Mesenchymal stem cell (in vitro differentiated cells and primary cell): Measurements from ENCODE around the gene SPATS2.

Source experiments
- DNase-seq: peaks from one replicate; pipeline ENCODE4 v3.0.0-alpha.2; 2013
- H2AFZ ChIP-seq: one replicate; pipeline ENCODE4 v1.6.1; 2013; ENCODE audit warnings: low read depth, mild to moderate bottlenecking, control low read depth, inconsistent platforms, low read length, moderate library complexity
- H2AK5ac ChIP-seq: 2 replicates; pipeline ENCODE4 v1.6.1; 2013; ENCODE audit warnings: low read length, moderate library complexity, mild to moderate bottlenecking, inconsistent platforms; ENCODE audit not compliant: severe bottlenecking
- H2BK120ac ChIP-seq: one replicate; pipeline ENCODE4 v1.6.1; 2013; ENCODE audit warnings: low read depth, mild to moderate bottlenecking, inconsistent platforms, low read length, moderate library complexity
- H2BK12ac ChIP-seq, 2 experiments: one replicate each; pipeline ENCODE4 v1.6.1; 2013; ENCODE audit warnings: inconsistent platforms in 2 of 2, low read length in 2 of 2, mild to moderate bottlenecking in 2 of 2, moderate library complexity in 2 of 2, control low read depth in 1 of 2
- H2BK15ac ChIP-seq: one replicate; pipeline ENCODE4 v1.6.1; 2013; ENCODE audit warnings: mild to moderate bottlenecking, low read depth, inconsistent platforms; ENCODE audit not compliant: poor library complexity, severe bottlenecking
- H2BK5ac ChIP-seq: 2 replicates; pipeline ENCODE4 v1.6.1; 2013; ENCODE audit warnings: low read depth, mild to moderate bottlenecking, low read length, control low read depth, inconsistent platforms; ENCODE audit not compliant: poor library complexity, severe bottlenecking
- H3K14ac ChIP-seq, 2 experiments: one replicate each; pipeline ENCODE4 v1.6.1; 2013; ENCODE audit warnings: inconsistent platforms in 2 of 2, low read length in 2 of 2, control low read depth in 1 of 2, mild to moderate bottlenecking in 1 of 2, moderate library complexity in 1 of 2
- H3K18ac ChIP-seq, 2 experiments: one replicate each; pipeline ENCODE4 v1.6.1; 2013; ENCODE audit warnings: inconsistent platforms in 2 of 2, low read length in 2 of 2, control low read depth in 1 of 2, low read depth in 1 of 2, mild to moderate bottlenecking in 1 of 2
- H3K23ac ChIP-seq, 2 experiments: one replicate each; pipeline ENCODE4 v1.6.1; 2013; ENCODE audit warnings: inconsistent platforms in 2 of 2, low read length in 2 of 2, mild to moderate bottlenecking in 2 of 2, moderate library complexity in 2 of 2, control low read depth in 1 of 2
- H3K27ac ChIP-seq: 2 replicates; pipeline ENCODE4 v1.5.1; 2013; ENCODE audit warnings: mild to moderate bottlenecking, moderate library complexity, low read length, control low read depth, inconsistent platforms; ENCODE audit not compliant: poor library complexity, severe bottlenecking
- H3K27me3 ChIP-seq, 2 experiments: 2 replicates each; pipeline versions ENCODE4 v1.6.1 to v1.7.0; 2013; ENCODE audit warnings: low read length in 2 of 2, mild to moderate bottlenecking in 2 of 2, moderate library complexity in 2 of 2, control low read depth in 1 of 2, inconsistent platforms in 1 of 2; ENCODE audit not compliant: control insufficient read depth in 1 of 2, insufficient read depth in 1 of 2
- H3K36me3 ChIP-seq, 2 experiments: 2 replicates each; pipeline versions ENCODE4 v1.6.1 to v1.7.0; 2013; ENCODE audit warnings: low read length in 2 of 2, control low read depth in 1 of 2, inconsistent platforms in 1 of 2, low read depth in 1 of 2, mild to moderate bottlenecking in 1 of 2; ENCODE audit not compliant: insufficient read depth in 2 of 2, control insufficient read depth in 1 of 2
- H3K4ac ChIP-seq, 2 experiments: one replicate each; pipeline ENCODE4 v1.6.1; 2013; ENCODE audit warnings: inconsistent platforms in 2 of 2, low read length in 2 of 2, mild to moderate bottlenecking in 2 of 2, moderate library complexity in 2 of 2, control low read depth in 1 of 2, low read depth in 1 of 2
- H3K4me1 ChIP-seq: 2 replicates; pipeline ENCODE4 v1.6.1; 2013; ENCODE audit warnings: low read depth, low read length, control low read depth; ENCODE audit not compliant: control insufficient read depth, insufficient read depth
- H3K4me2 ChIP-seq: 2 replicates; pipeline ENCODE4 v1.6.1; 2013; ENCODE audit warnings: low read length, mild to moderate bottlenecking, inconsistent platforms; ENCODE audit not compliant: poor library complexity, severe bottlenecking
- H3K4me3 ChIP-seq, 2 experiments: 2 replicates each; pipeline versions ENCODE4 v1.5.1 to v1.7.0; 2013; ENCODE audit warnings: low read length in 2 of 2, mild to moderate bottlenecking in 2 of 2, control low read depth in 1 of 2, low read depth in 1 of 2; ENCODE audit not compliant: insufficient read depth in 1 of 2
- H3K79me1 ChIP-seq: replicated peaks from 2 replicates; pipeline ENCODE4 v1.6.1; 2013; ENCODE audit warnings: mild to moderate bottlenecking, control low read depth, low read length, inconsistent platforms; ENCODE audit not compliant: poor library complexity, severe bottlenecking
- H3K9ac ChIP-seq: 2 replicates; pipeline ENCODE4 v1.7.0; 2013; ENCODE audit warnings: mild to moderate bottlenecking, low read length, moderate library complexity
- H3K9me3 ChIP-seq: 2 replicates; pipeline ENCODE4 v1.7.0; 2013; ENCODE audit warnings: mild to moderate bottlenecking, low read length; ENCODE audit not compliant: control insufficient read depth
- H4K8ac ChIP-seq: one replicate; pipeline ENCODE4 v1.6.1; 2013; ENCODE audit warnings: inconsistent platforms, mild to moderate bottlenecking, low read length, moderate library complexity
- H4K91ac ChIP-seq: one replicate; pipeline ENCODE4 v1.6.1; 2013; ENCODE audit warnings: mild to moderate bottlenecking, low read length, inconsistent platforms
- WGBS: methylation state at CpG from one replicate; pipeline ENCODE4 v1.1.7; 2013; ENCODE audit warnings: mixed read lengths; 5-methylcytosine and 5-hydroxymethylcytosine counted together

The SPATS2 gene

GRCh38 chr12:49347311-49348193 is 19.7 kb upstream of the SPATS2 start:
- peak; percentile 73 for DNase-seq
- Histone ChIP-seq H2BK15ac (no peak overlapping the region), H3K79me1 (no peaks in the 10 kb centered on the region), H3K23ac (no peak overlapping the region), H2BK120ac (no peak overlapping the region), H3K4ac (no peak overlapping the region), H2AK5ac (no peak overlapping the region), H4K8ac (no peak overlapping the region), H4K91ac (no peak overlapping the region), H3K4me3 (peak overlapping the region in 1 of 2 experiments; percentile 58), H2AFZ (no peak overlapping the region), H3K9ac (no peak overlapping the region), H3K14ac (no peak overlapping the region), H3K36me3 (peaks cover 0 to 6% of the 10 kb centered on the region in 2 experiments), H2BK12ac (peak overlapping the region in 1 of 2 experiments; percentile 18), H3K27ac (no peak overlapping the region), H3K4me2 (peak overlapping the region; percentile 90), H3K18ac (no peak overlapping the region), H2BK5ac (no peak overlapping the region), H3K4me1 (peaks cover 45% of the 10 kb centered on the region), H3K27me3 (peaks cover 52 to 78% of the 10 kb centered on the region in 2 experiments), H3K9me3 (no peaks in the 10 kb centered on the region)
- 13% methylated on average over 35 of the region's 37 CpGs for WGBS

DNA sequence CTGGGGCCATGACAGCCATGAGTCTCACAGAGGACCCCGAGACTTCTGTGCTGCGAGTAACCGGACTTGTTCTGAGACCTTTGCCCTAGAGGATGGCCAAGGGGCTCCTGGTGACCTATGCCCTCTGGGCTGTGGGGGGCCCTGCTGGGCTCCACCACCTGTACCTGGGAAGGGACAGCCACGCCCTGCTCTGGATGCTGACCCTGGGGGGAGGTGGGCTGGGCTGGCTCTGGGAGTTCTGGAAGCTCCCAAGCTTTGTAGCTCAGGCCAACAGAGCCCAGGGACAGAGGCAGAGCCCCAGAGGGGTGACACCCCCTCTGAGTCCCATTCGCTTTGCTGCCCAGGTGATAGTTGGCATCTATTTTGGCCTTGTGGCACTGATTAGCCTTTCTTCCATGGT is 18.5 kb upstream of the SPATS2 start:
- peak overlapping the region; percentile 23 for H2BK15ac ChIP-seq
- no peak overlapping the region for H3K4me2 ChIP-seq
- H3K27me3 ChIP-seq: peaks cover 39 to 71% of the 10 kb centered on the region in 2 experiments
- H3K4ac ChIP-seq: no peak overlapping the region
- H3K23ac ChIP-seq: no peak overlapping the region
- no peak overlapping the region for H2AFZ ChIP-seq
- H4K8ac ChIP-seq: no peak overlapping the region
- peak overlapping the region in 1 of 2 experiments; percentile 10 for H2BK12ac ChIP-seq
- no peak overlapping the region for H2BK5ac ChIP-seq
- peaks cover 35% of the 10 kb centered on the region for H3K4me1 ChIP-seq
- no peak overlapping the region for H3K14ac ChIP-seq
- H3K9ac ChIP-seq: no peak overlapping the region
- H2AK5ac ChIP-seq: no peak overlapping the region
- H3K4me3 ChIP-seq: no peak overlapping the region
- no peak for DNase-seq
- no peak overlapping the region for H3K27ac ChIP-seq
- WGBS: 94% methylated on average over 5 of the region's 5 CpGs
- H3K79me1 ChIP-seq: no peaks in the 10 kb centered on the region
- no peak overlapping the region for H2BK120ac ChIP-seq
- H3K18ac ChIP-seq: no peak overlapping the region
- no peaks in the 10 kb centered on the region for H3K9me3 ChIP-seq
- H4K91ac ChIP-seq: no peak overlapping the region
- H3K36me3 ChIP-seq: peaks cover 0 to 6% of the 10 kb centered on the region in 2 experiments

GRCh38 chr12:49349266-49349665 is 18.0 kb upstream of the SPATS2 start:
- Histone ChIP-seq H3K4me2 (no peak overlapping the region), H4K8ac (no peak overlapping the region), H3K4me1 (peaks cover 34% of the 10 kb centered on the region), H3K36me3 (peaks cover 0 to 6% of the 10 kb centered on the region in 2 experiments), H3K14ac (no peak overlapping the region), H3K79me1 (no peaks in the 10 kb centered on the region), H2BK12ac (no peak overlapping the region), H2BK5ac (no peak overlapping the region), H3K9me3 (no peaks in the 10 kb centered on the region), H2AK5ac (no peak overlapping the region), H2BK120ac (no peak overlapping the region), H3K18ac (no peak overlapping the region), H3K9ac (no peak overlapping the region), H3K27me3 (peaks cover 34 to 70% of the 10 kb centered on the region in 2 experiments), H3K4ac (no peak overlapping the region), H2AFZ (no peak overlapping the region), H4K91ac (no peak overlapping the region), H2BK15ac (no peak overlapping the region), H3K4me3 (no peak overlapping the region), H3K23ac (no peak overlapping the region), H3K27ac (no peak overlapping the region)
- 96% methylated on average over 11 of the region's 11 CpGs for WGBS
- DNase-seq: no peak

DNA sequence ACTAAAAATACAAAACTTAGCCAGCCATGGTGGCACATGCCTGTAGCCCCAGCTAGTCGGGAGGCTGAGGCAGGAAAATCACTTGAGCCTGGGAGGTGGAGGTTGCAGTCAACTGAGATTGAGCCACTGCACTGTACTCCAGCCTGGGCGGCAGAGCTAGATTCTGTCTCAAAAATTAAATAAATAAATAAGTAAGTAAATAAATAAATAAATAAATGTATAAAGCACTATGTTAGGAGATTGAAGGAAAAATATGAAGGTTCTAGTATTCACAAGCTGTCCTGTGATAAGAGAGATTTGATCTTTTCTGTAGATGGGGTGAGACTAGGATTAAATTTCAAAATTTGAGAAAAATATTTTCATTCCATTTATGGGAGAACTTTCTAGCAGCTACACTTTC is 14.9 kb upstream of the SPATS2 start:
- H4K91ac ChIP-seq: no peak overlapping the region
- no peak for DNase-seq
- no peak overlapping the region for H3K4ac ChIP-seq
- H3K14ac ChIP-seq: no peak overlapping the region
- no peak overlapping the region for H2BK120ac ChIP-seq
- H2AFZ ChIP-seq: no peak overlapping the region
- H3K4me3 ChIP-seq: no peak overlapping the region
- H3K18ac ChIP-seq: no peak overlapping the region
- no peak overlapping the region for H2AK5ac ChIP-seq
- peaks cover 0 to 6% of the 10 kb centered on the region in 2 experiments for H3K36me3 ChIP-seq
- H2BK5ac ChIP-seq: no peak overlapping the region
- no peak overlapping the region for H2BK15ac ChIP-seq
- H3K23ac ChIP-seq: no peak overlapping the region
- H3K27ac ChIP-seq: no peak overlapping the region
- no peaks in the 10 kb centered on the region for H3K9me3 ChIP-seq
- H4K8ac ChIP-seq: no peak overlapping the region
- H2BK12ac ChIP-seq: no peak overlapping the region
- peaks cover 9% of the 10 kb centered on the region for H3K4me1 ChIP-seq
- H3K27me3 ChIP-seq: peaks cover 7 to 45% of the 10 kb centered on the region in 2 experiments
- H3K79me1 ChIP-seq: no peaks in the 10 kb centered on the region
- WGBS: 90% methylated on average over 1 of the region's 2 CpGs
- H3K4me2 ChIP-seq: no peak overlapping the region
- no peak overlapping the region for H3K9ac ChIP-seq
